Thymus (tissue), 11 donors: ENCODE measurements around the gene NPC2. TPM values are rescaled to one million over a fixed set of nuclear protein-coding genes. Genes with fewer than 3 reads are reported as not detected.

ENCODE experiments used
- DNase-seq, 9 donors: peaks; one replicate each; pipeline ENCODE4 v3.0.0-alpha.2; 2013; ENCODE audit warnings: low spot score in 9 of 9, low read depth in 6 of 9, missing footprints in 1 of 9
- H3K27ac ChIP-seq, 2 donors: one replicate each; pipeline ENCODE4 v1.5.1; 2013; ENCODE audit warnings: control low read depth in 1 of 2, low read depth in 1 of 2, low read length in 1 of 2, mild to moderate bottlenecking in 1 of 2, moderate library complexity in 1 of 2
- H3K27me3 ChIP-seq, 2 donors: one replicate each; pipeline ENCODE4 v1.5.1; 2013; ENCODE audit warnings: low read length in 1 of 2; ENCODE audit not compliant: control insufficient read depth in 2 of 2, insufficient read depth in 1 of 2
- H3K36me3 ChIP-seq, 2 donors: one replicate each; pipeline ENCODE4 v1.5.1; 2013; ENCODE audit warnings: low read length in 1 of 2, mild to moderate bottlenecking in 1 of 2, moderate library complexity in 1 of 2; ENCODE audit not compliant: control insufficient read depth in 2 of 2, insufficient read depth in 2 of 2
- H3K4me1 ChIP-seq, 2 donors: one replicate each; pipeline ENCODE4 v1.5.1; 2013; ENCODE audit warnings: low read length in 2 of 2; ENCODE audit not compliant: control insufficient read depth in 2 of 2, insufficient read depth in 2 of 2
- H3K4me3 ChIP-seq, 2 donors: one replicate each; pipeline ENCODE4 v1.5.1; 2013; ENCODE audit warnings: low read length in 2 of 2, control low read depth in 1 of 2, mild to moderate bottlenecking in 1 of 2
- H3K9me3 ChIP-seq, 2 donors: one replicate each; pipeline ENCODE4 v1.5.1; 2013; ENCODE audit warnings: low read length in 1 of 2, mild to moderate bottlenecking in 1 of 2; ENCODE audit not compliant: control insufficient read depth in 2 of 2, insufficient read depth in 1 of 2
- WGBS: extraction: QIAGEN DNeasy Blood & Tissue Kit; methylation state at CpG from one replicate; pipeline ENCODE4 v1.1.7; 2013; 5-methylcytosine and 5-hydroxymethylcytosine counted together
- polyA plus RNA-seq: library from polyadenylated mRNA; stranded (reverse); fragments of 200-250 nt; gene quantifications from one replicate; pipeline ENCODE4 v1.2.3, GENCODE V29; 2013
- total RNA-seq: library from RNA; stranded (reverse); fragments of 120-200 nt; gene quantifications from one replicate; pipeline ENCODE4 v1.2.4, GENCODE V29; 2013
- donor health status: healthy.

Gene NPC2
- total and polyA plus RNA-seq, 2 donors: 89.8 to 260 TPM

GRCh38 chr14:74533576-74533975 lies 40.5 kb upstream of the NPC2 start:
- WGBS: 71% methylated on average over 7 of the region's 7 CpGs
- Histone ChIP-seq H3K9me3 (no peaks in the 10 kb centered on the region), H3K27ac (no peak overlapping the region), H3K27me3 (no peaks in the 10 kb centered on the region), H3K4me1 (peaks cover 0 to 2% of the 10 kb centered on the region in 2 donors), H3K36me3 (no peaks in the 10 kb centered on the region), H3K4me3 (no peak overlapping the region)
- no peak for DNase-seq

- Histone ChIP-seq H3K27me3 (no peaks in the 10 kb centered on the region), H3K9me3 (no peaks in the 10 kb centered on the region), H3K27ac (no peak overlapping the region), H3K4me1 (peaks cover 0 to 2% of the 10 kb centered on the region in 2 donors), H3K4me3 (no peak overlapping the region), H3K36me3 (no peaks in the 10 kb centered on the region)
- WGBS: 97% methylated on average over 10 of the region's 10 CpGs
- DNase-seq: no peak
Observed at GRCh38 chr14:74532246-74532645, 39.1 kb upstream of the NPC2 start.

GRCh38 chr14:74531467-74531866 lies 38.4 kb upstream of the NPC2 start:
- Histone ChIP-seq H3K9me3 (no peaks in the 10 kb centered on the region), H3K4me1 (peaks cover 0 to 2% of the 10 kb centered on the region in 2 donors), H3K27ac (no peak overlapping the region), H3K36me3 (no peaks in the 10 kb centered on the region), H3K27me3 (no peaks in the 10 kb centered on the region), H3K4me3 (no peak overlapping the region)
- no peak for DNase-seq
- 82% methylated on average over 5 of the region's 5 CpGs for WGBS

- no peak for DNase-seq
- WGBS: 94% methylated on average over 3 of the region's 3 CpGs
- H3K36me3 ChIP-seq: no peaks in the 10 kb centered on the region
Observed at GRCh38 chr14:74531006-74531405, 37.9 kb upstream of the NPC2 start.

GRCh38 chr14:74528886-74529285 lies 35.8 kb upstream of the NPC2 start:
- no peak overlapping the region for H3K4me3 ChIP-seq
- no peak for DNase-seq
- H3K4me1 ChIP-seq: peaks cover 0 to 6% of the 10 kb centered on the region in 2 donors
- no peaks in the 10 kb centered on the region for H3K36me3 ChIP-seq
- H3K27ac ChIP-seq: no peak overlapping the region
- H3K27me3 ChIP-seq: no peaks in the 10 kb centered on the region
- H3K9me3 ChIP-seq: no peaks in the 10 kb centered on the region
- whole genome bisulfite sequencing: 97% methylated on average over 10 of the region's 10 CpGs

More at GRCh38 chr14:74531006-74531405, 37.9 kb upstream of the NPC2 start:
- no peak overlapping the region for H3K27ac ChIP-seq
- H3K9me3 ChIP-seq: no peaks in the 10 kb centered on the region
- H3K4me3 ChIP-seq: no peak overlapping the region
- no peaks in the 10 kb centered on the region for H3K27me3 ChIP-seq
- H3K4me1 ChIP-seq: peaks cover 0 to 2% of the 10 kb centered on the region in 2 donors

GRCh38 chr14:74528406-74528805 lies 35.3 kb upstream of the NPC2 start:
- H3K4me1 ChIP-seq: peaks cover 0 to 6% of the 10 kb centered on the region in 2 donors
- H3K4me3 ChIP-seq: no peak overlapping the region
- H3K9me3 ChIP-seq: no peaks in the 10 kb centered on the region
- H3K27ac ChIP-seq: no peak overlapping the region
- H3K27me3 ChIP-seq: no peaks in the 10 kb centered on the region
- 96% methylated on average over 14 of the region's 14 CpGs for WGBS
- DNase-seq: no peak
- no peaks in the 10 kb centered on the region for H3K36me3 ChIP-seq

GRCh38 chr14:74527736-74528280 lies 34.7 kb upstream of the NPC2 start:
- no peak overlapping the region for H3K27ac ChIP-seq
- H3K9me3 ChIP-seq: no peaks in the 10 kb centered on the region
- H3K4me3 ChIP-seq: no peak overlapping the region
- no peaks in the 10 kb centered on the region for H3K36me3 ChIP-seq
- H3K4me1 ChIP-seq: peaks cover 0 to 6% of the 10 kb centered on the region in 2 donors
- no peak for DNase-seq
- 93% methylated on average over 10 of the region's 10 CpGs for WGBS
- H3K27me3 ChIP-seq: no peaks in the 10 kb centered on the region

GRCh38 chr14:74526854-74527585 lies 33.9 kb upstream of the NPC2 start:
- no peak overlapping the region for H3K4me3 ChIP-seq
- H3K27me3 ChIP-seq: no peaks in the 10 kb centered on the region
- DNase-seq: no peak
- peaks cover 0 to 6% of the 10 kb centered on the region in 2 donors for H3K4me1 ChIP-seq
- H3K9me3 ChIP-seq: no peaks in the 10 kb centered on the region
- WGBS: 91% methylated on average over 10 of the region's 10 CpGs
- no peak overlapping the region for H3K27ac ChIP-seq
- H3K36me3 ChIP-seq: no peaks in the 10 kb centered on the region

GRCh38 chr14:74525361-74525851 lies 32.3 kb upstream of the NPC2 start:
- DNase-seq: no peak
- 34% methylated on average over 4 of the region's 4 CpGs for WGBS
- H3K27ac ChIP-seq: no peak overlapping the region
- peaks cover 0 to 4% of the 10 kb centered on the region in 2 donors for H3K4me1 ChIP-seq
- H3K9me3 ChIP-seq: no peaks in the 10 kb centered on the region
- H3K27me3 ChIP-seq: no peaks in the 10 kb centered on the region
- H3K36me3 ChIP-seq: no peaks in the 10 kb centered on the region
- no peak overlapping the region for H3K4me3 ChIP-seq
